HUES6 (cell line): Measurements from ENCODE around the gene MYO1H.
"Not testable (repeated sequence)": the region's sequence is repeated elsewhere in the genome, so short reads cannot be mapped to it uniquely, and the experiment has no call there.

Source experiments
- H3K27ac ChIP-seq: 2 replicates; pipeline ENCODE4 v1.7.0; 2013; ENCODE audit warnings: low read depth, mild to moderate bottlenecking, low read length, inconsistent platforms
- H3K27me3 ChIP-seq: 2 replicates; pipeline ENCODE4 v1.6.1; 2013; ENCODE audit warnings: low read length; ENCODE audit not compliant: control insufficient read depth, insufficient read depth
- H3K36me3 ChIP-seq: 2 replicates; pipeline ENCODE4 v1.6.1; 2013; ENCODE audit warnings: low read length; ENCODE audit not compliant: control insufficient read depth, insufficient read depth
- H3K4me1 ChIP-seq: 2 replicates; pipeline ENCODE4 v1.6.1; 2013; ENCODE audit warnings: low read length; ENCODE audit not compliant: control insufficient read depth, insufficient read depth
- H3K4me3 ChIP-seq: 2 replicates; pipeline ENCODE4 v1.5.1; 2013; ENCODE audit warnings: low read depth, low read length
- H3K9ac ChIP-seq: one replicate; pipeline ENCODE4 v1.6.1; 2013; ENCODE audit warnings: mild to moderate bottlenecking, low read length
- H3K9me3 ChIP-seq: 2 replicates; pipeline ENCODE4 v1.6.1; 2013; ENCODE audit warnings: low read depth, low read length; ENCODE audit not compliant: control insufficient read depth, insufficient read depth

The MYO1H gene

DNA sequence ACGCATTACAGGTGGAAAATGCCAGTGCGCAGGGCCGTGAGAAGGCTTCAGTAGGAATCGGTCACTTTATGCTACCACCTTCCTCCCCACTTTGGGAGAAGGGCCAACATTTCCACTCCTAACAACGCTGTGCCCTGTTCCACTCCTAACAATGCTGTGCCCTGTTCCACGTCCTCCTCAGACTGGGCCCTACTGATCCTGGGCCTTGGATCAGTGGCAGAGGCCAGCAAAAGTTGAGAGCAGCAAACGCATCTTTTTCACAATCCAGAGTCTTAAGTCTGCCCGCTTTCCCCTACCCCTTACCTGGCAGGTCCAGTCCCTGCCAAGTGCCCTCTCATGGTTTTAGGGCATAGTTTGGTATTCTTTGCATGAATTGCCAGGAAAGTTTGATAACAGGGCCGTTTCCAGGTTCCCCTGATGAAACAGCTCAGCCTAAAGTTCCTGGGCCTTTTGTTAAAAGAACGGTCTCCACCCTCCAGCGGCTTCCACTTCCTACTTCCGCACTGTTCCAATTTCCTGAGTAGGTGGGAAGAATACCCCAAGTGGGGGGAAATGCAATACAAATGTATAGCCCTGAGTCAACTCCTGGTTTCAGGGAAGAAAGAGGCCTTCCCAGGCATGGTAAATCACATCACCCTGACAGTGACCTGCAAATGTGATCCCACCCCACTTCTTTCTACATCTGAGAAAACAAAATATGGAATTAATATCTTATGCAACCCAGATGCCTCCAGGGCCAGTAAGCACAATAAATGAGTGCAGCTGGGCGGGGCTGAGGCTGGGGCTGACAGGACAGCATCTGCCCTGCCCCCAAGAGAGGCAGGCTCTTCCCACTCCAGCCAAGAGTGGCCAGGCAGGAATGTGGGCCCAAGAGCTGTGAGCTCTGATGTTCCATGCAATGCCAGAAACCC, 114.4 kb downstream of the MYO1H start:
- Histone ChIP-seq H3K4me3 (0 out of 2 replicates have a peak overlapping the region, but pooled peaks have one; percentile 7), H3K9ac (peak overlapping the region; percentile 77)

GRCh38 chr12:109462868-109463692, 115.4 kb downstream of the MYO1H start:
- Histone ChIP-seq H3K27me3 (no peaks in the 10 kb centered on the region), H3K4me3 (peak overlapping the region; percentile 15; the same call in 1 of the 2 replicates), H3K27ac (peak overlapping the region; percentile 94), H3K4me1 (peaks cover 94% of the 10 kb centered on the region), H3K9me3 (no peaks in the 10 kb centered on the region), H3K36me3 (peaks cover 43% of the 10 kb centered on the region), H3K9ac (peak overlapping the region; percentile 77)

More for the DNA sequence above, 114.4 kb downstream of the MYO1H start:
- H3K36me3 ChIP-seq: peaks cover 40% of the 10 kb centered on the region
- H3K27ac ChIP-seq: peak overlapping the region; percentile 94
- H3K4me1 ChIP-seq: peaks cover 94% of the 10 kb centered on the region
- H3K27me3 ChIP-seq: no peaks in the 10 kb centered on the region
- no peaks in the 10 kb centered on the region for H3K9me3 ChIP-seq

DNA sequence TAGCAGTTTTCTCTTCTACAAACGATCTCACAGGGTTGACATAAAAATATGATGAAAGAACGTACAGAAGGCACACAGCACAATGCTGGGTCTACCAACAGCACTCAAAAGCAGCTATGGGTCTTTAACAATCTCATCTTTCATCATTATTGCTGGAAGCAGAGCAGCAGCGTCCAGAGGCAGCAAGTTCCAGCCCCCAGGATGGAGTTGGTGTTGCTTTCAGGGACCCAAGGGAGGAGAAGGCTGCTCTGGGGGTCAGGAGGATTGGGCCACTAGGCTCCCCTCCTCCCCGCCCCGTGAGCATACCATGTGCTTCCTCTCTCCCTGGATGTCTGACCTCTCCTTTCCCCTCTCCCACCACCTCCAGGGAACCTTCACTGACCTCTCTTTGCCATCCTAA, 116.1 kb downstream of the MYO1H start:
- Histone ChIP-seq H3K27ac (peak overlapping the region; percentile 94; the same call in 1 of the 2 replicates), H3K4me3 (peak overlapping the region; percentile 15; the same call in 1 of the 2 replicates), H3K9me3 (no peaks in the 10 kb centered on the region), H3K36me3 (peaks cover 46% of the 10 kb centered on the region), H3K4me1 (peaks cover 91% of the 10 kb centered on the region), H3K27me3 (no peaks in the 10 kb centered on the region), H3K9ac (peak overlapping the region; percentile 66)

DNA sequence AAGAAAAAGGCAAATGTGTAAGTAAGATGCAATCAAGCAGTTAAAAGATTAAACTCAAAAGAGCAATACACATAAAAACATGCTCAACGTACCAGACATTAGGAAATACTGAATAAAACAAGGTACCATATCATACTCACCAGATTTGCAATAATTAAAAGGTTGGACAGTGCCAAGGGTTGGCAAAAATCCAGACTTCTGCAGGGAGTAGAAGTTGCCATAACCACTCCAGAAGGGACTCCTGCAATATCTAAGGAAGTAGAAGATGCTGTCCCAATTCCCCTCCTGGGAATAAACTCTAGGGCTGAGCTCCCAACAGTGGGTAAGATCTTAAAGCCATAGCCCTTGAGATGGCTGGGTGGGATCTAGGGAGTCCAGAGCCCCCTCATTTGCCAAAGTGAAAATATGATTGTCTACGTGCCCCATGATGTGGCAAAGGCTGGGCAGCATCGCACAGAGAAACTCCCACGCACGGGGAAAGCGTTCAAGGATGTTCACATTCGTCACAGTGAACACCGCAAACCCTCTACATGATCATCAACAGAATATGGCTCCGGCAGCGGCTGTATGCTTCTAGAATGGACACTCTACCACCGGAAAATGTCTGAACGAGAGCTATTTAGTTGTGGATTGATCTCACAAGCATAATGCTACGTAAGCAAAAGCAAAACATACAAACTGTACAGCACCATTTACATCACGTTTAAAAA, 117.1 kb downstream of the MYO1H start:
- Histone ChIP-seq H3K9ac (no peak overlapping the region), H3K4me3 (no peak overlapping the region), H3K27ac (no peak overlapping the region), H3K27me3 (no peaks in the 10 kb centered on the region), H3K4me1 (peaks cover 81% of the 10 kb centered on the region), H3K9me3 (no peaks in the 10 kb centered on the region), H3K36me3 (peaks cover 54% of the 10 kb centered on the region)

GRCh38 chr12:109466305-109466704, 118.6 kb downstream of the MYO1H start:
- Histone ChIP-seq H3K9me3 (no peaks in the 10 kb centered on the region), H3K27ac (no peak overlapping the region), H3K36me3 (peaks cover 52% of the 10 kb centered on the region), H3K27me3 (no peaks in the 10 kb centered on the region), H3K9ac (no peak overlapping the region), H3K4me1 (peaks cover 66% of the 10 kb centered on the region), H3K4me3 (no peak overlapping the region)

DNA sequence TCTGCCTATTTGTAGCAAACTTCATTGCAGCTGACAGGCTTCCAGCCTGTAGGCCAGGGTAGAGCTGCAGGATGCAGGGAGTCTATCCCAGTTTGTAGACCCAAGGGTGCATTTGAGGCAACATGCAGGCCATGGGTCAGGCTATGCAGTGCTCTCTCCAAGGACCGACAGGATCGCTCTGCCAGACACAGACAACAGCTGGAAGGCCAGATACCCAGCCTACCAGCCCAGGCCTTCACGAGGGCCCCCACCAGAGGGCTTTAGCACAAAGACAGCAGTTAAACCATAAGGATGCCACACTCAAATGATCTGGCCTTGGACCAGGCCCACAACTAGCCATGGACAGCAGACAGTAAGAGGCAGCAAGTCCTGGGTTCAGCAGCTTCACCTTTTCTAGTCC, 119.1 kb downstream of the MYO1H start:
- H3K27me3 ChIP-seq: no peaks in the 10 kb centered on the region
- no peak overlapping the region for H3K27ac ChIP-seq
- no peak overlapping the region for H3K9ac ChIP-seq
- peaks cover 61% of the 10 kb centered on the region for H3K4me1 ChIP-seq
- H3K36me3 ChIP-seq: peaks cover 52% of the 10 kb centered on the region
- H3K4me3 ChIP-seq: no peak overlapping the region
- no peaks in the 10 kb centered on the region for H3K9me3 ChIP-seq

DNA sequence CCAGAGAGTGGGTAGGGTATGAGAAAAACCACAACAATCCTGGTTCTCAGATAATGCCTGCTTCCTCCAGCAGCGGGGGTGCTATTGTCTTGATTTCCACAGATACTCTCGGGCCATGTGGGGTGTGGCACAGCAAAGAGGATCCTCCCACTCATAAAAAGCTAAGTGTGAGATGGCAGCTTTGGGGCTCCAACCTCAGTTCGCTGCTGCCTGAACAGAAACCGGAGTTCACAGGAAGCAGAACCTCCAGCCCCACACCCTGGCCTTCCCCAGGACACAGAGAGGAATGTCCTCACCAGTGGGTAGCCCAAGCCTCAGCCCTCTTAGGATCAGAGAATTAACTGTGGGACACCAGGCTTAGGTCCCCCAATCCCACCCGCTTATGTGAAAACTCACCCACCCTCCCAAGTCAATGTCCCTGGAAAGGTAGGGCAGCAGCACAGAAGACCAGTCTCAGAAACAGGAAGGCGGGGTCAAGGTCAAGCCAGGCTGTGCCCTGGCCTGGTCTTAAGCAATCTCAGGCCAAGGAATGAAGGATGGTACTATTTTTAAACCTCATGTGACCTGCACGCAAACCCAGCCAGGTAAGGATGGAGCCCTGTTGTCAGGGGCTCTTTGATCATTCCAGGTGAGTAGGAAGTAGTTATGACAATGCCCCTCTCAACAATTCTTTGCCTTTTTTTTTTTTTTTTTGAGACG, 120.4 kb downstream of the MYO1H start:
- Histone ChIP-seq H3K4me1 (peaks cover 47% of the 10 kb centered on the region), H3K27me3 (no peaks in the 10 kb centered on the region), H3K9me3 (no peaks in the 10 kb centered on the region), H3K27ac (no peak overlapping the region), H3K9ac (no peak overlapping the region), H3K36me3 (peaks cover 60% of the 10 kb centered on the region), H3K4me3 (no peak overlapping the region)

DNA sequence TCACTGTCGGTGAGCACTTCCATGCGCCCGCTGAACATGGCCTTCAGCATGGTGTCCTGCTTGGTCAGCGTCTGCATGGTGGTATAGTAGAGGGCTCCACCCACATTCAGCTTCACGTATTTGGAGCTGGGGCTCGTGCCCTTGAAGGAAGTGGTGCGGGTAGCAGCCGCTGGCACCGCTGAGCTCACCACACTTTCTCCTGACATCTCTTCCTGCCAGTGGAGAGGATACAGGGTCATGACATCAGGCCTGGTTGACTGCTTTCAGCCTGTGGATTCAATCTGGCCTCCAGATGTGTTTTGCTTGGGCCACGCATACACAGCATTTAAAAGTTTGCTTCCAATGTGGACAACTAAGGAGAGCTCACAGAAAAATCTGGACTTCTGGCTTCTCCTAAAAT, 121.8 kb downstream of the MYO1H start:
- Histone ChIP-seq H3K36me3 (peaks cover 62% of the 10 kb centered on the region), H3K4me1 (peaks cover 34% of the 10 kb centered on the region), H3K4me3 (no peak overlapping the region), H3K27ac (no peak overlapping the region), H3K9me3 (no peaks in the 10 kb centered on the region), H3K27me3 (no peaks in the 10 kb centered on the region), H3K9ac (no peak overlapping the region)

DNA sequence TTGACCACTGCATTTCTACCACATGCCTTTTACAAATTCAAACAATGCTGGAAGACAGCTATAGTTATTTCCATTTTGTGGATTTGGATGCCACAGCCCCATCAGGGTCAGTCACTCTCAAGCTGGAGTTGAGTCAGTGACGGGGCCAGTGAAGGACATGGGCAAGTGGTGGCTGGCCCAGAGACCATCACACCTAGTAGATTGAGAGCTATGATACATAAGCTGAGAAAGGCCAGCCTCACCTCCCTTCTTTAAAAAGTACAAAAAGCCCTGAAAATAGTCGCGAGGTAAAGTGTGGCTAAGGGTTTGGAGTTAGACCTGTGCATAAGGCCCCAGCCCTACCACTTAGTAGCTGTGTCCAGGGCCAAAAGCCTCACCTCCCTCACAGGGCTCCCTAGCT, 125.3 kb downstream of the MYO1H start:
- H3K36me3 ChIP-seq: peaks cover 30% of the 10 kb centered on the region

GRCh38 chr12:109473526-109474270, 126.0 kb downstream of the MYO1H start:
- not testable (repeated sequence) for H3K9ac ChIP-seq, H3K27ac ChIP-seq, H3K27me3 ChIP-seq, H3K9me3 ChIP-seq, H3K4me3 ChIP-seq
- peaks cover 26% of the 10 kb centered on the region for H3K36me3 ChIP-seq
- peaks cover 11% of the 10 kb centered on the region; the same call in 1 of the 2 replicates for H3K4me1 ChIP-seq

More for the DNA sequence above, 125.3 kb downstream of the MYO1H start:
- H3K27ac ChIP-seq: no peak overlapping the region
- no peaks in the 10 kb centered on the region for H3K9me3 ChIP-seq
- H3K4me3 ChIP-seq: no peak overlapping the region
- peaks cover 15% of the 10 kb centered on the region for H3K4me1 ChIP-seq
- H3K9ac ChIP-seq: no peak overlapping the region
- no peaks in the 10 kb centered on the region for H3K27me3 ChIP-seq
